HepG2 (cell line): ENCODE data around the gene ABCD1. TPM values are rescaled to one million over a fixed set of nuclear protein-coding genes. Genes with fewer than 3 reads are reported as not detected.

Source experiments
- AGO2 ChIP-seq: fragments of 200-400 bp; formaldehyde crosslinking; optimal IDR thresholded peaks from 2 replicates; pipeline ENCODE3; 2017; ENCODE audit warnings: mild to moderate bottlenecking, low read depth, low read length, moderate library complexity
- CC2D1A ChIP-seq: sonication (generic); formaldehyde crosslinking; IDR thresholded peaks from 2 replicates; pipeline ENCODE4 v1.8.1; 2023; ENCODE audit warnings: mild to moderate bottlenecking, missing genetic modification reagents
- GATAD2A ChIP-seq: IDR thresholded peaks from 2 replicates; pipeline ENCODE4 v1.6.1; 2016
- GRHL1 ChIP-seq: sonication (generic); formaldehyde crosslinking; conservative IDR thresholded peaks from 2 replicates; pipeline ENCODE4 v1.8.0; 2022; ENCODE audit warnings: missing genetic modification reagents
- HNRNPL ChIP-seq: fragments of 200-400 bp; formaldehyde crosslinking; IDR thresholded peaks from 2 replicates; pipeline ENCODE4 v1.6.1; 2017; ENCODE audit warnings: mild to moderate bottlenecking, low read depth, low read length
- KIAA2018 ChIP-seq: sonication (generic); formaldehyde crosslinking; IDR thresholded peaks from 2 replicates; pipeline ENCODE4 v1.5.0; 2020; ENCODE audit warnings: mild to moderate bottlenecking, missing genetic modification reagents, borderline replicate concordance
- RAD21 ChIP-seq: fragments of 450-650 bp; formaldehyde crosslinking; IDR thresholded peaks from 2 replicates; pipeline ENCODE4 v1.5.0; 2020; ENCODE audit warnings: mild to moderate bottlenecking
- RBAK ChIP-seq: sonication (generic); formaldehyde crosslinking; IDR thresholded peaks from 2 replicates; pipeline ENCODE4 v1.5.1; 2020; ENCODE audit warnings: mild to moderate bottlenecking, missing genetic modification reagents
- STAG1 ChIP-seq: sonication (generic); formaldehyde crosslinking; IDR thresholded peaks from 2 replicates; pipeline ENCODE4 v1.4.0; 2020; ENCODE audit warnings: missing genetic modification reagents
- ZFP36L1 ChIP-seq: sonication (generic); formaldehyde crosslinking; IDR thresholded peaks from 2 replicates; pipeline ENCODE4 v1.8.0; 2022; ENCODE audit warnings: mild to moderate bottlenecking, missing genetic modification reagents, moderate library complexity
- ZNF672 ChIP-seq: sonication (generic); formaldehyde crosslinking; IDR thresholded peaks from 2 replicates; pipeline ENCODE4 v1.8.1; 2022; ENCODE audit warnings: missing genetic modification reagents
- ZNF710 ChIP-seq: sonication (generic); formaldehyde crosslinking; IDR thresholded peaks from 2 replicates; pipeline ENCODE4 v1.5.0; 2020; ENCODE audit warnings: mild to moderate bottlenecking, missing genetic modification reagents, borderline replicate concordance
- polyA plus RNA-seq, 8 experiments: library from polyadenylated mRNA; depleted of rRNA in 3 of 8; stranded (reverse) in 7 of 8; unstranded in 1 of 8; fragments of >200 nt; fragmentation: Illumina TruSeq in 4 of 8; extraction: Trizol in 4 of 8; gene quantifications; 2 replicates each; pipeline versions ENCODE4 v1.2.1 to v1.2.3, GENCODE V29; 2011 to 2016; ENCODE audit warnings: low read depth in 4 of 8, missing spikeins in 1 of 8, mixed read lengths in 1 of 8; ENCODE audit not compliant: insufficient read depth in 1 of 8
- total RNA-seq, 5 experiments: library from RNA; depleted of rRNA; stranded (reverse); fragments of >200 nt; fragmentation: Illumina TruSeq; extraction: Trizol; gene quantifications; 2 replicates each; pipeline ENCODE4 v1.2.3, GENCODE V29; 2016; ENCODE audit warnings: low read depth in 1 of 5
- TF ChIP-seq, protein P1 (sequence below): sonication (generic); formaldehyde crosslinking; conservative IDR thresholded peaks from 2 replicates; pipeline ENCODE4 v1.8.1; 2023; ENCODE audit warnings: missing genetic modification reagents

ABCD1 gene
- total and polyA plus RNA-seq, 2 of the 13 experiments (the other 11 are each of a cell fraction or from before 2014, with no cell fraction given) = 11.4 to 15.9 TPM

GRCh38 chrX:153768311-153769157 is 43.9 kb downstream of the ABCD1 start (continued):
- TF ChIP-seq KIAA2018 (no peak), GRHL1 (CRISPR knock-in tag) (no peak), ZNF710 (CRISPR knock-in tag) (no peak), RBAK (CRISPR knock-in tag) (no peak), GATAD2A (CRISPR knock-in tag) (no peak), STAG1 (CRISPR knock-in tag) (0 out of 2 replicates have a peak, but pooled peaks have one; percentile 8), ZFP36L1 (CRISPR knock-in tag) (no peak), ZNF672 (no peak), CC2D1A (CRISPR knock-in tag) (no peak), AGO2 (no peak), RAD21 (CRISPR knock-in tag) (no peak), HNRNPL (peak; percentile 53; the same call in 1 of the 2 replicates)
- TF ChIP-seq, protein P1, sequence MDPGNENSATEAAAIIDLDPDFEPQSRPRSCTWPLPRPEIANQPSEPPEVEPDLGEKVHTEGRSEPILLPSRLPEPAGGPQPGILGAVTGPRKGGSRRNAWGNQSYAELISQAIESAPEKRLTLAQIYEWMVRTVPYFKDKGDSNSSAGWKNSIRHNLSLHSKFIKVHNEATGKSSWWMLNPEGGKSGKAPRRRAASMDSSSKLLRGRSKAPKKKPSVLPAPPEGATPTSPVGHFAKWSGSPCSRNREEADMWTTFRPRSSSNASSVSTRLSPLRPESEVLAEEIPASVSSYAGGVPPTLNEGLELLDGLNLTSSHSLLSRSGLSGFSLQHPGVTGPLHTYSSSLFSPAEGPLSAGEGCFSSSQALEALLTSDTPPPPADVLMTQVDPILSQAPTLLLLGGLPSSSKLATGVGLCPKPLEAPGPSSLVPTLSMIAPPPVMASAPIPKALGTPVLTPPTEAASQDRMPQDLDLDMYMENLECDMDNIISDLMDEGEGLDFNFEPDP (CRISPR knock-in tag) = no peak
